ENCODE measurements around the gene ARHGAP15. TPM values are rescaled to one million over a fixed set of nuclear protein-coding genes. Genes with fewer than 3 reads are reported as not detected.

ARHGAP15 gene
- total RNA-seq, 4 donors from 2014 or later, result 3.4 to 9.3 (median 6.4) TPM

GRCh38 chr2:143594161-143594560, 464.9 kb downstream of the ARHGAP15 start:
- no peaks in the 10 kb centered on the region for H3K36me3 ChIP-seq
- ATAC-seq, result no peak
- H3K4me3 ChIP-seq, result no peak overlapping the region
- no peak overlapping the region for H3K27ac ChIP-seq
- H3K27me3 ChIP-seq, result no peaks in the 10 kb centered on the region
- no peak for TF ChIP-seq POLR2AphosphoS5 (IDR thresholded peaks at IDR 0.05)
- TF ChIP-seq CTCF (IDR thresholded peaks at IDR 0.05), result no peak
- no peak for TF ChIP-seq EP300 (IDR thresholded peaks at IDR 0.05)
- no peak for TF ChIP-seq POLR2A (IDR thresholded peaks at IDR 0.05)
- H3K4me1 ChIP-seq, result no peaks in the 10 kb centered on the region
- WGBS, 2 donors (ENCODE audit: low coverage in 1 of 2), result 63 to 82% methylated on average over 4 to 7 of the region's 7 CpGs
- no peaks in the 10 kb centered on the region for H3K9me3 ChIP-seq

- H3K9me3 ChIP-seq, result no peaks in the 10 kb centered on the region
- H3K36me3 ChIP-seq, result no peaks in the 10 kb centered on the region
- no peaks in the 10 kb centered on the region for H3K4me1 ChIP-seq
- no peaks in the 10 kb centered on the region for H3K27me3 ChIP-seq
- no peak for ATAC-seq
- TF ChIP-seq EP300 (IDR thresholded peaks at IDR 0.05) (no peak), POLR2AphosphoS5 (IDR thresholded peaks at IDR 0.05) (no peak), POLR2A (IDR thresholded peaks at IDR 0.05) (no peak), CTCF (IDR thresholded peaks at IDR 0.05) (no peak)
- no peak overlapping the region for H3K4me3 ChIP-seq
- no peak overlapping the region for H3K27ac ChIP-seq
- WGBS, 2 donors (ENCODE audit: low coverage in 1 of 2), result 46 to 47% methylated on average over 2 of the region's 2 CpGs
Observed at GRCh38 chr2:143594745-143595144, 465.5 kb downstream of the ARHGAP15 start.

- no peak for ATAC-seq
- TF ChIP-seq EP300 (IDR thresholded peaks at IDR 0.05) (no peak), POLR2AphosphoS5 (IDR thresholded peaks at IDR 0.05) (no peak), CTCF (IDR thresholded peaks at IDR 0.05) (no peak), POLR2A (IDR thresholded peaks at IDR 0.05) (no peak)
- WGBS, 2 donors (ENCODE audit: low coverage in 1 of 2), result 36 to 74% methylated on average over 2 of the region's 2 CpGs
- Histone ChIP-seq H3K27ac (no peak overlapping the region), H3K4me1 (no peaks in the 10 kb centered on the region), H3K4me3 (no peak overlapping the region), H3K36me3 (no peaks in the 10 kb centered on the region), H3K27me3 (no peaks in the 10 kb centered on the region), H3K9me3 (no peaks in the 10 kb centered on the region)
Observed at GRCh38 chr2:143600116-143600515, 470.9 kb downstream of the ARHGAP15 start.

GRCh38 chr2:143601828-143602227, 472.6 kb downstream of the ARHGAP15 start:
- Histone ChIP-seq H3K36me3 (no peaks in the 10 kb centered on the region), H3K27me3 (no peaks in the 10 kb centered on the region), H3K9me3 (no peaks in the 10 kb centered on the region), H3K4me1 (no peaks in the 10 kb centered on the region), H3K27ac (no peak overlapping the region), H3K4me3 (no peak overlapping the region)
- TF ChIP-seq CTCF (IDR thresholded peaks at IDR 0.05), result no peak
- TF ChIP-seq POLR2A (IDR thresholded peaks at IDR 0.05), result no peak
- no peak for TF ChIP-seq EP300 (IDR thresholded peaks at IDR 0.05)
- no peak for TF ChIP-seq POLR2AphosphoS5 (IDR thresholded peaks at IDR 0.05)
- WGBS, 2 donors (ENCODE audit: low coverage in 1 of 2), result 56 to 62% methylated on average over 1 of the region's 1 CpG
- no peak for ATAC-seq

- Histone ChIP-seq H3K9me3 (no peaks in the 10 kb centered on the region), H3K4me1 (no peaks in the 10 kb centered on the region), H3K27ac (no peak overlapping the region), H3K36me3 (no peaks in the 10 kb centered on the region), H3K27me3 (no peaks in the 10 kb centered on the region), H3K4me3 (no peak overlapping the region)
- no peak for ATAC-seq
- WGBS, 2 donors (ENCODE audit: low coverage in 1 of 2), result 61 to 81% methylated on average over 3 of the region's 5 CpGs
- TF ChIP-seq POLR2AphosphoS5 (IDR thresholded peaks at IDR 0.05), result no peak
- TF ChIP-seq CTCF (IDR thresholded peaks at IDR 0.05), result no peak
- no peak for TF ChIP-seq EP300 (IDR thresholded peaks at IDR 0.05)
- TF ChIP-seq POLR2A (IDR thresholded peaks at IDR 0.05), result no peak
Observed at GRCh38 chr2:143603035-143603655, 473.9 kb downstream of the ARHGAP15 start.

All from gastroesophageal sphincter (tissue), 4 donors.